Measurements from ENCODE around the gene BRF1.

Gene BRF1

GRCh38 chr14:105187935-105188524 is 112.8 kb downstream of the BRF1 start:
- DNase-seq: no peak

GRCh38 chr14:105187116-105187515 is 113.7 kb downstream of the BRF1 start:
- DNase-seq: no peak

GRCh38 chr14:105185973-105186372 is 114.8 kb downstream of the BRF1 start:
- no peak for DNase-seq

GRCh38 chr14:105185001-105185400 is 115.8 kb downstream of the BRF1 start:
- no peak for DNase-seq

GRCh38 chr14:105184461-105184860 is 116.3 kb downstream of the BRF1 start:
- DNase-seq: no peak

DNA sequence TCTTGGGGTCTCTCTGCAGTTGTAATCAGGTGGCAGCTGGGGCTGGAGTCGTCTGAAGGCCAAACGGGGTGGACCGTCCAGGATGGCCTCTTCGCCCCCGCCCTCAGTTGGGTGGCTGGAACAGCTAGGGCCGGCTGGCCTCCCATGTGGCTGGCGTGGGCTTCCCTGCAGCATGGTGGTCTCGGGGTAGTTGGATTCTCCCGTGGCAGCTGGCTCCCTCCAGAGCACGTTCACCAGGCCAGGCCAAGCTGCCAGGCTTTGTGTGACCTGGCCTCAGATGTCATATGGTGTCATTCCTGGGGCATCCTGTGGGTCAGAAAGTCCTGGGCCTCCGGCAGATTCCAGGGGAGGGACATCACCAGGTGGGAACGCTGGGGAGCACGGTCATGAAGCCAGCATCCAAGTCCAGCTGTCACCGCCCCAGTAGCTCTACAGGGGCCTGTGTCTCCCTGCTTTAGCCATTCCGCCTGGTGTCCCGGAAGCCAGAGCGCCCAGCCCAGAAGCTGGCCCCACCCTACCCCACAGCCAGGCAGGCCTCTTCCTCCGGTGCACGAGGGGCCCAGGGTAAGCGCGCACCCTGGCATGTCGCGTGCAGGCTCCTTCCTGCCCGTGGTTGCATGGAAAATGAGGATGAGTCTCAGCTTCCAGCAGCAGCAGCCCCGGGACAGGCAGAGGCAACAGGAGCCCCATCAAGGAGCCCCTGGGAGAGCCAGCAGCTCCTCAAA is 118.3 kb downstream of the BRF1 start:
- no peak for DNase-seq

GRCh38 chr14:105181549-105182295 is 119.1 kb downstream of the BRF1 start:
- no peak for DNase-seq

DNA sequence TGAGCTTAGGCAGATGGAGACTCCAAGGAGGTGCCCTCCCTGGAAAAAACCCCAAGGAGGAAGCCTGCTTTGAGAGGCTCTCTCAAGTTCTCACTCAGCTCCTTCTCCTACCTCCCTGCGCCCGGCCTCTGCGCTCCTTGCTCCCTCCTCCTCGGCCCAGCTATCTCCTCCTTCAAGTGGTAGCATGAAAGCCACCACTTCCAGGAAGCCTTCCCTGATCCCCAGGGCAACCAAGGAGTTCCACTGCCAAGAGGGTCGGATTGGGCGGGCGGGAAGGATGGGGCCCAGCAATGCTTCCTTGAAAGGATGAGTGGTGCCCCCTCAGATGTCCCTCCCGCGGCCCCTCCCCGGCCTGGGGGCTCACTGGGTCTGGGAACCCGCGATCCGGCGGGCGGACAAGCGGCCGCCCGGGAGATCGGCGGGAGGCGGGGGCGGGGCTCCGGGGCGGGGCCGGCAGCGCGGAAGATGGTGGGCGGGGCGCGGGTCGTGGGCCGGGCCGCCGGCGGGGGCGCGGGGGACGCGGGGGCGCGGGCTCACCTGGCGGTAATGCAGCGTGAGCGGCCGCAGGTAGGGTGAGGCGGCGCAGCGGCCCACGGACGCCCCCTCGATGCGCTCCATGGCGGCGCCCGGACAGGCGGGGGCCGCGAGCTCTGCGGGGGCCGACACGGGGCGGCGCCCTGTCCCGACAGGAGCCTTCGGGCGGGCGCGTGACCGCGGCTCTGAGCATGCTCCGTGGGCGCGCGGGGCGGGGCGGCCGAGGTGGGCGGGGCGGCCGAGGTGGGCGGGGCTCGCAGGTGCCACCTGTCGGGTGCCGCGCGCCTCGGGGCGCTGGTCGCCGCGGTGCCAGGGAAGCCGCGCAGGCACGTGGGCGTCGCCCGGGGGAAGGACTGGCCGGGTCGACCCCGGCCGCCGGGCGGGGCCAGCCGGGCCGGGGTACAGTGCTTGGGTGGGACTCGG is 119.9 kb downstream of the BRF1 start, which contains the start of gene NUDT14:
TSS of gene NUDT14 (minus strand) at position 721 of the 957 bp plus-strand sequence. CDS start at position 618, 103 bp downstream.
- DNase-seq: peak; percentile 94

DNA sequence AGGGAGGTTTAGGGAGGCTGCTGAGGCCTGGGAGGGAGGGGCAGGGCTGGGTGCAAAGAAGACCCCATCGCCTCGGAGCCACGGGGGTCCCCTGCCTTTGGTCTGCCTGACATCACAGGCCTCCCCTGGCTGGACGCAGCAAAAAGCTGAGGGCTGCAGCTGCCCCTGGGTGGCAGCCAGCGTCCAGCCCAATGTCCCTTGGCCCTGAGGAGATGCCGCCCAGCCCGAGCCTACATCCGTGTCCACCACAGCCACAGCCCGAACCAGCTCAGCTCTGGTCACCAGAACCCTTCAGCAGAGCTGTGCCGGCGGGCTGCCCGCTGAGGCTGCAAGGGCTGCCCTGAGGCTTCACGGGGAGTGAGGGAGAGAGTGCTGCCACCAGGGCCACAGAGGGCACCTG is 121.6 kb downstream of the BRF1 start:
- DNase-seq: no peak

DNA sequence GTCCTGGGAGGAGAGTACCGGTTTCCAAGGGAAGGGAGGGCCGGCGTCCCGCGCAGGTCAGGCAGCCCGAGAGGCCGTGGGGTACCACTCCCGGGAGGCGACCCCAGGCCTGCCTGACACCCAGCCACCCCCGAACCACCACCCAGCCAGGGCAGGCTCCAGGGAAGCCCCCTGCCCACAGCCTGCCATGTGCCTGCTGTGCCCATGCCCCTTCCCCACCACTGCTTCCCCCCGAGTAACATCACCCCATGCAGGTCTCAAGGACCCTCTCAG is 122.0 kb downstream of the BRF1 start:
- DNase-seq: no peak

GRCh38 chr14:105178069-105178867 is 122.5 kb downstream of the BRF1 start:
- DNase-seq: no peak

DNA sequence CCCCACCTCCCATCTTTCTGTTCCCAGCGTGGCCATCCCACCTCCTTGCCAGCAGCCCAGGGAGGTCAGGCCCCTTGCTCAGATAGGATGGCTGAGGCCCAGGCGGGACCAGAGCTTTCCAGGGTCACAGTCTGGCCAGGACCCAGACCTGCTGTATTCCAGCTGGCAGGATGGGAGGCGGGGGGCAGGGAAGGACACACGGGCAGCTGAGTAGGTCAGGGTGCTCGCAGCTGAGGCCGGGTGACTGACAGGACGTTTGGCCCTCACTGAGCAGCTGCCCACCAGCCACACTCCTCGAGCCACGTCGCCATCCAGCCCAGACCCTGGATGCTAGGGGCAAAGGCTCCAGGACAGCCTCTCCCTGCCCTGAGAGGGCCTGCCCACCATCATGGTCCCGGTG is 123.7 kb downstream of the BRF1 start:
- no peak for DNase-seq

GRCh38 chr14:105176513-105176912 is 124.3 kb downstream of the BRF1 start:
- no peak for DNase-seq

- peak; percentile 79 for DNase-seq
Measured at GRCh38 chr14:105173901-105174894, 126.6 kb downstream of the BRF1 start.

DNA sequence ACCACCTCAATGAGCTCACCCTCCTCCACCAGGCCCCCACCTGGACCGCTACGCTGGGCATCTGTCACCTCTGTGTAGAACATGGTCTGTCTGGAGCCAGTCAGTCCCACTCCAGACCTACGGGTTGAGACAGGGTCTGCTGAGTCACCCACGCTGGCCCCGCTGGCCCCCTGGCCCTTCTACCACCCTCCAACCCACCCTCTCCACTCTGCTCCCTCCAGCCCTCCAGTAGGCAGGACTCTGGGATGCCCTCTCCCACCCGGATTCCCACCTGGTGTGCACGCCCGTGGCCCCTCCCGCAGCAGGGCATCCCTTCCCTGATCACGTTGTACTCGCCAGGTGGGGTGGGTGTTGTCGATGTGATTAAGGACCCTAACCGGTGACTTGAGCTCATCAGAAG is 127.7 kb downstream of the BRF1 start:
- no peak for DNase-seq

- no peak for DNase-seq
Measured at GRCh38 chr14:105172476-105172875, 128.3 kb downstream of the BRF1 start.

- no peak for DNase-seq
Measured at GRCh38 chr14:105171004-105171673, 129.7 kb downstream of the BRF1 start.

DNA sequence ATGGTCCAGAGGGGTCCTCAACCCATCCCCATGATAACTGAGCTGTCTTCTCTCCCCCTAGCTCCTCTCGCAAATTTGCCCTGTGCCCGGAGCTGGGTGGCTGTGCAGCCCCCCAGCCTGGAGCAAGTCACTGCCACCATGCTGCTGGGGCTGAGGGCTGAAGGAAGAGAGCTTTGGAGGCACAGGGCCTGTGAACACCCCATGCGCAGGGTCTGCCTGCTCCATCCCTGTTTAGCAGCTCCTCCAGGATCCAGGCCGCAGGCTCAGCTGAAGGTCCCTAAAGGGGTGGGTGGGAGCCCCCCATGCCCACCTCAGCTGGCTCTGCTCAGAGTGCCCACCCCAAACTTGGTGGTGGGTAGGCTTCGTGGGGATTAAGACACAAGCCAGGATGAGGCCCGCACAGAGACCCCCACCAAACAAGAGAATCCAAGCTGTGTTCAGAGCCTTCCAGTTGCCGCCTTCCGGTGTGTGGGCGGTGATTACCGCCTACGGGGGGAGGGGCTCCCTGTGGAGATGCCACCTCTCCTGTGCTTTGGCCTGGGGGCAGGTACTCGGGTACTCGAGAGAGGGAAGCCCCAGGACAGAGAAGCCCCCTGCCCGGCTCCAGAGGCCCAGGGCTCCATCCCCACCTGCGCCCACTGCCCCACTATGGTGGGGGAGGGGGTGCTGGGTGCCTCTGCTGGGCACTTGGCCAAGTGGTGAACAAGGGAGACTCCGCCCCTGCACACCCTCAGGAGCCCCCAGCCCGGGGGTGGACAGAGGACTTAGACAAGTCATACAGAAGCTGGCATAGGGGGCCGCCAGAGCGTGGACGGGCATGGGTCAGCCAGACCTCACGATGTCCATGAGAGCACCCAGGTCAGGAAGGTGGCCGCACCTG is 130.8 kb downstream of the BRF1 start:
- no peak for DNase-seq

- DNase-seq: peak; percentile 74
Measured at GRCh38 chr14:105168979-105169507, 131.8 kb downstream of the BRF1 start.

Measured in activated effector memory CD4-positive, alpha-beta T cell treated with anti-CD3 and anti-CD28 coated beads, Interleukin-2, amount 50 U/mL, for 16 hours (primary cell).